C4-2B (cell line): Measurements from ENCODE around the gene CLEC4C.

Experiments
- ZFX ChIP-seq: fragments of 450-650 bp; IDR thresholded peaks from 2 replicates; pipeline ENCODE4 v1.6.1; 2017
- TF ChIP-seq, protein P1 (sequence below): fragments of 450-650 bp; conservative IDR thresholded peaks from 2 replicates; pipeline ENCODE4 v1.5.1; 2017; ENCODE audit warnings: mild to moderate bottlenecking

DNA sequence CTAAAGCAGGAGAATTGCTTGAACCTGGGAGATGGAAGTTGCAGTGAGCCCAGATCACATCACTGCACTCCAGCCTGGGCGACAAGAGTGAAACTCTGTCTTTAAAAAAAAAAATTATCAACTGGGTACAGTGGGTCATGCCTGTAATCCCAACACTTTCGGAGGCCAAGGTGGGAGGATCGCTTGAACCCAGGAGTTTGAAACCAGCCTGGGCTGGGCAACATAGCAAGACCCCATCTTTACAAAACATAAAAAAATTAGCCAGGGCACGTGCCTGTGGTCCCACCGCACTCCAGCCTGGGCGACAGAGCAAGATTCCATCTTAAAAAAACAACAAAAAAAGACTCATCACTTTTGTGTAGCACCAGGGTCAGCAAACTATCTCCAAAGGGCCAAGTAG is 34.9 kb upstream of the CLEC4C start:
- TF ChIP-seq, protein P1, sequence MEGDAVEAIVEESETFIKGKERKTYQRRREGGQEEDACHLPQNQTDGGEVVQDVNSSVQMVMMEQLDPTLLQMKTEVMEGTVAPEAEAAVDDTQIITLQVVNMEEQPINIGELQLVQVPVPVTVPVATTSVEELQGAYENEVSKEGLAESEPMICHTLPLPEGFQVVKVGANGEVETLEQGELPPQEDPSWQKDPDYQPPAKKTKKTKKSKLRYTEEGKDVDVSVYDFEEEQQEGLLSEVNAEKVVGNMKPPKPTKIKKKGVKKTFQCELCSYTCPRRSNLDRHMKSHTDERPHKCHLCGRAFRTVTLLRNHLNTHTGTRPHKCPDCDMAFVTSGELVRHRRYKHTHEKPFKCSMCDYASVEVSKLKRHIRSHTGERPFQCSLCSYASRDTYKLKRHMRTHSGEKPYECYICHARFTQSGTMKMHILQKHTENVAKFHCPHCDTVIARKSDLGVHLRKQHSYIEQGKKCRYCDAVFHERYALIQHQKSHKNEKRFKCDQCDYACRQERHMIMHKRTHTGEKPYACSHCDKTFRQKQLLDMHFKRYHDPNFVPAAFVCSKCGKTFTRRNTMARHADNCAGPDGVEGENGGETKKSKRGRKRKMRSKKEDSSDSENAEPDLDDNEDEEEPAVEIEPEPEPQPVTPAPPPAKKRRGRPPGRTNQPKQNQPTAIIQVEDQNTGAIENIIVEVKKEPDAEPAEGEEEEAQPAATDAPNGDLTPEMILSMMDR: no peak
- no peak for TF ChIP-seq ZFX
